ENCODE results near the gene MAMLD1.

The MAMLD1 gene

DNA sequence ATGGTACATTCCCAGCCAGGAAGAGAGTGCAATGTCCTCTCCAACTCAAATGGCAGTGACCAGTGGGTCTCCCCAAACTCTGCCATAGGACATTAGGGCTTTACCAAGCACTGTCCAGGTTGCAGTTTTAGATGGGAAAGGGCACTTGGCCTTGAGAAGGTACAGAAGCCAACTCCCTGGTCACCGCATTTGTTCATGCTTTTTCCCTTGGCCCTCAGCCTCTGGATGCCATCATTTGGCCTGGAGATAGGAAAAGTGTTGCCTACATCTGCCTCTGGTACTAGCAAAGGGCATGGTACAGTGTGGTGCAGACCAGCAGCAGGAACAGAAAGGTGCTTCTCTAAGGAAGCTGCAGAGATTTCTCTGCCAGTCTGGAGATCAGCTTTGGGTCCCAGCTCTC lies 93.8 kb downstream of the MAMLD1 start:
- DNase-seq (ENCODE audit: low read depth in 2 of 3, low spot score in 2 of 3): no peak

- DNase-seq (ENCODE audit: low read depth in 2 of 3, low spot score in 2 of 3): no peak
Observed at GRCh38 chrX:150459196-150459595, 96.1 kb downstream of the MAMLD1 start.

DNA sequence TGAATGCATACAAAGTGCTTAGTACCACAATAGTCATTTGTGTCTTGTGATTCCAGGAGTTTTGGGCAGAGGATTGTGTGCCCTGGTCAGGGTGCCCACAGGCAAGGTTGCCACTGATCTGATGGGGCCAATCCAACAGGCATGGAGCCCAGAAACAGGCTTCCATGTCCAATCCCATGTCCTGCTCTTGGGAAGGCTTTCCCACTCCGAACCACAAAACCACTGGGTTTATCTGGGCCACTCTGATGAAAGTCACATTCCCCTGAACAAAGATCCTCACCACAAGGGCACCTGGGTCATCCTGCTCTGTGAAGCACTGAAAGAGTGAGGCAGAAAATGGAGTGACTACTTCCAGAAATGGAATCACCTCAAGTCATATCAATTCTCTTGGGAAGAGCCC lies 96.9 kb downstream of the MAMLD1 start:
- DNase-seq (ENCODE audit: low read depth in 2 of 3, low spot score in 2 of 3): no peak

- DNase-seq (ENCODE audit: low read depth in 2 of 3, low spot score in 2 of 3): no peak
Observed at GRCh38 chrX:150460781-150461180, 97.7 kb downstream of the MAMLD1 start.

DNA sequence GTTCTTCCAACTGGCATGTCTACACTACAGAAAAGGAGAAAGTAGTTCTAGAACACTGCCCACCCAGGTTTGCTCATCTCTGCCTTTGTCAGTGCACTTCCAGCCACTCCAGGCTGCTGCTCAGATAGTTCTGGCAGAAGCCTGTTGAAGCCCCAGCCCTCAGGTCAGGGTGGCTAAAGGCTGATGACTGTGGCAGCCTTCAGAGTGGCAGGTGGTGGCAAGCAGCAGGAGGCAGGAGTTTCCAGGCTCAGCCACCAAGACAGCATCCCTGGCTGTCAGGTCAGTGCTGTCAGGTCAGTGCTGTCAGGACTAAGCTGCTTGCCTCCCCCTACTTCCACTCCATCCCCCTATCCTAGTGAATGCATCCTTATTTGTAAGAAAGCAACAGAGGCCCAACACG lies 100.4 kb downstream of the MAMLD1 start:
- no peak for DNase-seq (ENCODE audit: low read depth in 2 of 3, low spot score in 2 of 3)

GRCh38 chrX:150464001-150464400 lies 100.9 kb downstream of the MAMLD1 start:
- no peak for DNase-seq (ENCODE audit: low read depth in 2 of 3, low spot score in 2 of 3)

DNA sequence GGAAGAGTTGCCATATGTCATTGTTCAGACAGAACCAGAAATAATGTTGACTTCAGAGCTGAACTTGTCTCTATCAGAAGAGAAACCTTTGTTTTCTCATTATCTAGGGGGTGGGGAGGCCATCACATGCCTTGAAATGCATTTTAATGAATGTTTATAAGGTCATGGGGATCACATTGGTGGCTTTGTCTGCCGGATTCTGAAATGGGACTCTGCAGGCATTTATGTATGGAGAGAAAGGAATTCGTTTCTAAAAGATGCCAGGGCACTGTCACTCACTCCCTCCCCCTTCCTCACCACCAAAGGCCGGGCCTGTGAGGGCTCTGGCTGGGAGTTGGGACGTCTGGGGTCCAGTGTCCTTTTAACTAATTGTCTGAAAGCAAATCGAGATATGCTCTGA lies 102.2 kb downstream of the MAMLD1 start:
- no peak for DNase-seq (ENCODE audit: low read depth in 2 of 3, low spot score in 2 of 3)

DNA sequence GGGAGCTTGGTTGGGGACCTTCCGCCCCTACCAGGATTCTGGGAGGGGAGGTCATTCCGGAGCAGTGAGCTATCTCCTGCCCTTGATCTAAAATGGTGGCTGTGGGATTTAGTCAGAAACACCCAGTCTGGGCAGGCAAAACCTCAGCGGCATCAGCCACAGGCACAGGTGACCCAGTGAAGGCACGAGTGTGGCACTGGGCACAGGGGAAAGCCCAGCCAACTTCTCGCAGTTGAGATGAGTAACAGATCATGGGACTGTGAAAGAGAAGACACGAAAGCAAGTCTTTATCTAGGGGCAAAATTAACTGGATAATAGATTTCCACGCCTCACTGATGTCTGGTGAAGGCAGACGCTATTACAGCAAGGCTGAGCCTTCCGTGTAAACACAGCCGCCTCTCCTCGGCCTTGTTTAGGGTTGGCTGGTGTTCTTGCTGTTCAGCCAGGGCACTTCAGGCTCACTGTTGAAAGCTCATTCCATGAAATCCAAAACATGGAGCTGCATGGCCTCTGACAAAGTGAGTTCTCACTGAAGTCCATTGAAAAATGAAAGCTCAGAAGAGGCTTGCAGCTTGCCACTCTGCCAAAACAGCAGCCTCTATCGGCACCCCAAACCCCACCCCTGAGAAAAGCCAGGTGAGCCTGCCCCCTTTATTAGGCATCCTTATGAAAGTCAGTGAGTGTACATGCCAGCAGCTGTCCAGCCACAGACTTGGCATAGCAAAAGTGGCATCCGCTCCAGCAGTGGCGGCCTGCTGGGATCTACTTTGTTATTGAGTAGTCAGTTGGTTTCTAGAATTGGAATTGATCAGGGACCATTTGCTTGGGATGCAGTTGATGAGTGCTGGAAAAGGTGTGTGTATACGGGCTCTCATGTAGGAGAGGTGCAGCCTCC lies 103.0 kb downstream of the MAMLD1 start:
- no peak for DNase-seq (ENCODE audit: low read depth in 2 of 3, low spot score in 2 of 3)

GRCh38 chrX:150472306-150472705 lies 109.2 kb downstream of the MAMLD1 start:
- no peak for DNase-seq (ENCODE audit: low read depth in 2 of 3, low spot score in 2 of 3)

DNA sequence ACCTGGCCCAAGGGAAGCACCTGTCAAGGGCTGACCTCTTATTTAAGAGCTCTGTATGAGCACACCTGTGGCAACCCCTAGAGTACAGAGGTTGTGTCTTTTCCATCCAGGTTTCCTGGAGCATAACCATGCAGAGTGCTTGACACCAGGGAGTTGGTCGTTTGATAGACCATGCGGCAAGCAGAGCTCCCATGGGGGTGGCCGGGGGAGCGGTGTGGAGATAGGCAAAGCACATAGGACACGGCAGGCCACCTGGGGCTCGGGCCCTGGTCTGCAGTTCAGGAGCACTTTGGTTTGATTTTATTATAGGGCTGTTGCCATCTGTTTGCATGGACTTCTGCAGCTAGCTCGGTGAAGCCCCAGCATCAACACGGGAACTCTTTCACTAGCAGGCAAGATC lies 110.3 kb downstream of the MAMLD1 start:
- DNase-seq (ENCODE audit: low read depth in 2 of 3, low spot score in 2 of 3): no peak

GRCh38 chrX:150475461-150475860 lies 112.3 kb downstream of the MAMLD1 start:
- DNase-seq (ENCODE audit: low read depth in 2 of 3, low spot score in 2 of 3): no peak

DNA sequence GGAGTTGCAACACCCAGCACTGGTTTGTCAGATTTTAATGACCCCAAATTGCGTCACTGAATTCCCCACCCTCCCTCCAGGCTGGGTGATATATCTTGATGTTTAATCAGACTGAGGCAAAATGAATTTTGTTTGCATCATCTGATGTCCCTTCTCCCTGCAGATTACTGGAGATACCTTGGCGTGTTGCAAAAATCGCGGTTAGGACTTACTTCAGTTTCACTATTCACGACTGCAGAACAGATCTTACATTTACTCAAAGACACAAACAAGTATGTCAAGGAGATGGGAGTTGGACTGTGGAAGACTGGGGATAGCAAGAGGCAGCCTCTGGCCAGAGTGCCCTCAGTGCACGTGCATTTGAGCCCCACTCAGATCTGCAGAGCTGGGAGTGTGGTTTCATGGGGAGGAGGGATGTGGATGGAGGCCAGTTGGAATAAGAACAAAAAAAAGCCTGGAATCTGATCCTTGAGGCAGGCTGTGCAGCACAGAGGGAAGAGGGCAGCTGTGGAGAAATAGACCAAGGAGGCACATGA lies 113.1 kb downstream of the MAMLD1 start:
- no peak for DNase-seq (ENCODE audit: low read depth in 2 of 3, low spot score in 2 of 3)

DNA sequence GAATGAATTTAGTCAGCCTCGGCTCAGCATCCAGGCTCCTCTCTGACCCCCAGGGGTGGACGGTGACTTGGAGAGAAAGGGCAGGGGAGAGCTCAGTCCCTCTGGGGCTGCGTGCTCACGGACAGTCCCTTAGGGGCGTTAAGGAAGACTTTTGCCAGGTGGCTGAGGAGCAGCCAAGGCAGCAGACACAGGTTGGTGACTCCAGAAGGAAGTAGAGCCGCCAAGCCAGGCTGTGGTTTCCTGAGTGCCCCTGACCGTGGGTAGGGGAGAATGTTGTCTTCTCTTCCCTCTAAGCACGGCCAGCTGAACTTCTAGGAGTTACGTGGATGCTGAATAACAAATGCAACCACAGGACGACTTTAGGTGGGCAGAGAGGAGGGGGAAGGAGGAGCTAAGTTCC lies 114.3 kb downstream of the MAMLD1 start:
- no peak for DNase-seq (ENCODE audit: low read depth in 2 of 3, low spot score in 2 of 3)

- DNase-seq (ENCODE audit: low read depth in 2 of 3, low spot score in 2 of 3): no peak
Observed at GRCh38 chrX:150478496-150479492, 115.7 kb downstream of the MAMLD1 start.

GRCh38 chrX:150482537-150483206 lies 119.6 kb downstream of the MAMLD1 start:
- no peak for DNase-seq (ENCODE audit: low read depth in 2 of 3, low spot score in 2 of 3)

GRCh38 chrX:150483356-150483985 lies 120.4 kb downstream of the MAMLD1 start:
- no peak for DNase-seq (ENCODE audit: low read depth in 2 of 3, low spot score in 2 of 3)

GRCh38 chrX:150486011-150486410 lies 122.9 kb downstream of the MAMLD1 start:
- DNase-seq (ENCODE audit: low read depth in 2 of 3, low spot score in 2 of 3): peak in 1 of 3 experiments; percentile 9

- DNase-seq (ENCODE audit: low read depth in 2 of 3, low spot score in 2 of 3): no peak
Observed at GRCh38 chrX:150487369-150488094, 124.4 kb downstream of the MAMLD1 start.

- no peak for DNase-seq (ENCODE audit: low read depth in 2 of 3, low spot score in 2 of 3)
Observed at GRCh38 chrX:150489359-150490015, 126.4 kb downstream of the MAMLD1 start.

Data from activated CD8-positive, alpha-beta memory T cell treated with anti-CD3 and anti-CD28 coated beads for 48 hours (primary cell).